Measurements from ENCODE around the gene FAM174A. TPM values are rescaled to one million over a fixed set of nuclear protein-coding genes. Genes with fewer than 3 reads are reported as not detected.

The FAM174A gene
- total and polyA plus RNA-seq, 2 of the 4 experiments (the other 2 are of a cell fraction): 2.7 to 10.3 TPM

- BruUV-seq (replicated peaks): no TSS peak
- Histone ChIP-seq H3K56ac (ENCODE audit: extremely low read depth, insufficient read depth, low read length) (no peak overlapping the region), H3K23ac (ENCODE audit: low read depth, low read length) (no peak overlapping the region)
Observed at GRCh38 chr5:100616981-100617380, 81.8 kb downstream of the FAM174A start.

More at GRCh38 chr5:100616981-100617380, 81.8 kb downstream of the FAM174A start:
- intact Hi-C loops (cut with micrococcal nuclease) (no loop called here), dilution Hi-C loops (cut with HindIII; ENCODE audit: low sequenced_read_pairs, unreplicated experiment) (no loop called here), in situ Hi-C loops (cut with MboI; ENCODE audit: low sequenced_read_pairs) (no loop called here)
- H2BK120ac ChIP-seq (ENCODE audit: low read depth, low read length): no peak overlapping the region
- H3K9me3 ChIP-seq (ENCODE audit: control insufficient read depth, insufficient read depth, low read length): no peaks in the 10 kb centered on the region
- no peak overlapping the region for H2AK5ac ChIP-seq (ENCODE audit: low read depth, low read length)
- no peak overlapping the region for H3K4ac ChIP-seq (ENCODE audit: low read depth, low read length)
- no peak overlapping the region for H3K14ac ChIP-seq (replicated peaks; ENCODE audit: low read depth, low read length)
- no peaks in the 10 kb centered on the region for H3K4me1 ChIP-seq (ENCODE audit: control insufficient read depth, insufficient read depth, low read length)
- ATAC-seq (ENCODE audit: low read depth): no peak
- H4K91ac ChIP-seq (ENCODE audit: insufficient read depth, low read depth, low read length): no peak overlapping the region
- H3K27me3 ChIP-seq (ENCODE audit: control insufficient read depth, insufficient read depth, low read length): no peaks in the 10 kb centered on the region
- CTCF ChIA-PET: no interaction called here
- no CpG with 5 or more reads among the region's 3 CpGs for WGBS, 2 experiments (ENCODE audit: extremely low coverage in 2 of 2, insufficient read length in 1 of 2)
- no peak overlapping the region for H2AK9ac ChIP-seq (replicated peaks; ENCODE audit: low read depth, low read length, poor library complexity)
- H3K4me3 ChIP-seq (ENCODE audit: insufficient read depth, low read depth, low read length): no peak overlapping the region
- POLR2A ChIA-PET (ENCODE audit: unreplicated experiment): no interaction called here
- no peaks in the 10 kb centered on the region for H3K9me1 ChIP-seq (ENCODE audit: insufficient read depth, low read length)
- H3K4me2 ChIP-seq (ENCODE audit: low read depth, low read length): no peak overlapping the region
- H2BK5ac ChIP-seq (ENCODE audit: low read depth, low read length, poor library complexity, severe bottlenecking): no peak overlapping the region
- H4K20me1 ChIP-seq (ENCODE audit: insufficient read depth, low read length): no peaks in the 10 kb centered on the region
- H3K36me3 ChIP-seq (ENCODE audit: control insufficient read depth, insufficient read depth, low read length): no peaks in the 10 kb centered on the region
- H3K79me1 ChIP-seq (ENCODE audit: low read depth in 1 of 2, low read length in 2 of 2): no peaks in the 10 kb centered on the region
- no peak for DNase-seq
- H4K8ac ChIP-seq (ENCODE audit: low read depth in 2 of 2, low read length in 2 of 2): no peak overlapping the region
- H3K9ac ChIP-seq (ENCODE audit: low read depth, low read length): no peak overlapping the region
- H4K5ac ChIP-seq (ENCODE audit: low read depth, low read length): no peak overlapping the region
- no peak overlapping the region for H3K27ac ChIP-seq (ENCODE audit: insufficient read depth, low read length)
- no peak overlapping the region for H2BK20ac ChIP-seq (ENCODE audit: low read depth, low read length)
- TF ChIP-seq MAZ (IDR thresholded peaks at IDR 0.05; ENCODE audit: borderline replicate concordance, low read depth, low read length) (no peak), SMC3 (IDR thresholded peaks at IDR 0.05; ENCODE audit: low read depth, low read length) (no peak), NFE2L2 (IDR thresholded peaks at IDR 0.05; ENCODE audit: low read depth, low read length) (no peak), FOS (IDR thresholded peaks at IDR 0.05; ENCODE audit: low read depth, low read length) (no peak), BHLHE40 (IDR thresholded peaks at IDR 0.05; ENCODE audit: low read depth, low read length) (no peak)
- TF ChIP-seq, protein P1, sequence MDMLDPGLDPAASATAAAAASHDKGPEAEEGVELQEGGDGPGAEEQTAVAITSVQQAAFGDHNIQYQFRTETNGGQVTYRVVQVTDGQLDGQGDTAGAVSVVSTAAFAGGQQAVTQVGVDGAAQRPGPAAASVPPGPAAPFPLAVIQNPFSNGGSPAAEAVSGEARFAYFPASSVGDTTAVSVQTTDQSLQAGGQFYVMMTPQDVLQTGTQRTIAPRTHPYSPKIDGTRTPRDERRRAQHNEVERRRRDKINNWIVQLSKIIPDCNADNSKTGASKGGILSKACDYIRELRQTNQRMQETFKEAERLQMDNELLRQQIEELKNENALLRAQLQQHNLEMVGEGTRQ (IDR thresholded peaks at IDR 0.05; ENCODE audit: low read depth, low read length): no peak
- H3K18ac ChIP-seq (ENCODE audit: low read depth, low read length): no peak overlapping the region
- no peak overlapping the region for H2BK15ac ChIP-seq (ENCODE audit: low read depth, low read length)
- no peak overlapping the region for H2AFZ ChIP-seq (replicated peaks; ENCODE audit: low read length, poor library complexity)
